Keratinocyte (primary cell): ENCODE results near the gene GGA2. TPM values are rescaled to one million over a fixed set of nuclear protein-coding genes. Genes with fewer than 3 reads are reported as not detected.

ENCODE experiments used
- DNase-seq: peaks from one replicate; pipeline ENCODE4 v3.0.0-alpha.2; 2011; ENCODE audit warnings: low read depth, missing footprints, low spot score
- FAIRE-seq: peaks from 2 replicates; lab custom pipeline; 2011; peaks lifted over from hg19 to GRCh38; lab: Jason Lieb, UNC
- H2AFZ ChIP-seq: 2 replicates; pipeline ENCODE4 v1.6.0; 2012; ENCODE audit warnings: low read length, control low read depth, inconsistent platforms; ENCODE audit not compliant: control insufficient read depth
- H3K27ac ChIP-seq: 2 replicates; pipeline ENCODE4 v1.5.1; 2011; ENCODE audit warnings: low read length; ENCODE audit not compliant: control insufficient read depth, insufficient read depth
- H3K27me3 ChIP-seq: 3 replicates; pipeline ENCODE4 v1.6.0; 2011; ENCODE audit warnings: low read length; ENCODE audit not compliant: control insufficient read depth, insufficient read depth; ENCODE audit errors: extremely low read depth
- H3K36me3 ChIP-seq, 2 experiments: 2 replicates in 1 of 2; 3 replicates in 1 of 2; pipeline ENCODE4 v1.5.1; 2011; ENCODE audit warnings: low read length in 2 of 2, mild to moderate bottlenecking in 1 of 2; ENCODE audit not compliant: control insufficient read depth in 2 of 2, insufficient read depth in 2 of 2; ENCODE audit errors: extremely low read depth in 1 of 2
- H3K4me1 ChIP-seq: 3 replicates; pipeline ENCODE4 v1.5.1; 2011; ENCODE audit warnings: low read length; ENCODE audit not compliant: control insufficient read depth, insufficient read depth; ENCODE audit errors: extremely low read depth
- H3K4me2 ChIP-seq: 3 replicates; pipeline ENCODE4 v1.6.0; 2011; ENCODE audit warnings: low read depth, low read length; ENCODE audit not compliant: control insufficient read depth, insufficient read depth; ENCODE audit errors: extremely low read depth
- H3K4me3 ChIP-seq, 3 experiments: fragments of 200-600 bp in 1 of 3; sonication (generic) in 1 of 3; 2 replicates in 2 of 3; 3 replicates in 1 of 3; pipeline ENCODE4 v1.5.1; 2011 to 2016; ENCODE audit warnings: low read length in 3 of 3, mild to moderate bottlenecking in 3 of 3, control low read depth in 2 of 3, inconsistent platforms in 1 of 3, low read depth in 1 of 3, mixed read lengths in 1 of 3, mixed run types in 1 of 3, moderate library complexity in 1 of 3; ENCODE audit not compliant: control insufficient read depth in 2 of 3, insufficient read depth in 2 of 3; ENCODE audit errors: extremely low read depth in 1 of 3
- H3K79me2 ChIP-seq: 2 replicates; pipeline ENCODE4 v1.6.0; 2012; ENCODE audit warnings: low read length; ENCODE audit not compliant: control insufficient read depth, insufficient read depth
- H3K9ac ChIP-seq: 3 replicates; pipeline ENCODE4 v1.6.0; 2011; ENCODE audit warnings: low read length; ENCODE audit not compliant: control insufficient read depth, insufficient read depth; ENCODE audit errors: extremely low read depth
- H3K9me1 ChIP-seq: 3 replicates; pipeline ENCODE4 v1.6.0; 2011; ENCODE audit warnings: low read length; ENCODE audit not compliant: control insufficient read depth, insufficient read depth; ENCODE audit errors: extremely low read depth
- H3K9me3 ChIP-seq: 2 replicates; pipeline ENCODE4 v1.5.1; 2012; ENCODE audit warnings: low read depth, low read length; ENCODE audit not compliant: control insufficient read depth
- H4K20me1 ChIP-seq: 3 replicates; pipeline ENCODE4 v1.6.0; 2011; ENCODE audit warnings: low read length; ENCODE audit not compliant: control insufficient read depth, insufficient read depth; ENCODE audit errors: extremely low read depth
- EZH2 ChIP-seq: IDR thresholded peaks from one replicate; pipeline ENCODE4 v1.6.1; 2012; ENCODE audit warnings: inconsistent platforms, mild to moderate bottlenecking, low read length, moderate library complexity
- dilution Hi-C: fragments of 300-500 bp; cut with MboI; formaldehyde crosslinking; loops from one replicate; pipeline ENCODE4 v1.7.0; 2020; ENCODE audit warnings: low sequenced_read_pairs; ENCODE audit not compliant: extremely low pct_ligation_motif_present
- polyA plus RNA-seq, 5 experiments: library from polyadenylated mRNA; depleted of rRNA in 3 of 5; stranded (reverse) in 3 of 5; stranded (forward) in 1 of 5; unstranded in 1 of 5; fragments of >200 nt; gene quantifications; 1 replicate in 1 of 5; 2 replicates in 3 of 5; 3 replicates in 1 of 5; pipeline versions ENCODE4 v1.2.1 to v1.2.3, GENCODE V29; 2011 to 2012; ENCODE audit warnings: missing spikeins in 2 of 5, low read depth in 1 of 5, low replicate concordance in 1 of 5
- TF ChIP-seq, protein P1 (sequence below), 3 experiments: IDR thresholded peaks in 1 of 3; conservative IDR thresholded peaks in 1 of 3; optimal IDR thresholded peaks in 1 of 3; 2 replicates in 2 of 3; 3 replicates in 1 of 3; pipeline versions ENCODE3 to v1.5.1; 2011; ENCODE audit warnings: low read length in 3 of 3, mild to moderate bottlenecking in 3 of 3, moderate library complexity in 2 of 3, control low read depth in 1 of 3, inconsistent platforms in 1 of 3; ENCODE audit not compliant: insufficient read depth in 2 of 3; ENCODE audit errors: extremely low read depth in 1 of 3

Gene GGA2
- polyA plus RNA-seq, 1 donor (not counting 4 experiments of a cell fraction or from before 2014, with no cell fraction given) = 54.1 TPM

DNA sequence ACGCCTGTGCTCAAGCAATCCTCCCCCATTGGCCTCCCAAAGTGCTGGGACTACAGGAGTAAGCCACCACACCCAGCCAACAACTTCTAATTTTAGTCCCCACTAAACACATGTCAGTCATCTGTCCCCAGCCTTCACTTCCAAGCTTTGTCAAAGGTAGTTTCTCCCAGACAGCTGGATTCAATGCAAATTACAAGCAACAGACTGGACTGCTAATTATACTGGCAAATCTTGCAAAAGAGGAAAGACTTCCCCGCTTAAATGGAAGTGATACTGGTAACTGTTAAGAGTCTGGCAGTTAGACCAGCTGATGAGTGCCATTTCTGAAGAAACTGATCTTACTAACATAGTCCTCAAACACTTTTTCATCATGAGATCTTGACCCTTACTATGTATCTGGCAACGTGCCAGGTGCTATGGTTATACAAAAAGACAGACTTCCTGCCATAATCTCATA is 8.2 kb upstream of the GGA2 start:
- H4K20me1 ChIP-seq = no peaks in the 10 kb centered on the region
- H3K4me1 ChIP-seq = no peaks in the 10 kb centered on the region
- FAIRE-seq (no peak), DNase-seq (no peak)
- peaks cover 9% of the 10 kb centered on the region in 2 experiments for H3K36me3 ChIP-seq
- no peak for TF ChIP-seq EZH2
- TF ChIP-seq, protein P1, sequence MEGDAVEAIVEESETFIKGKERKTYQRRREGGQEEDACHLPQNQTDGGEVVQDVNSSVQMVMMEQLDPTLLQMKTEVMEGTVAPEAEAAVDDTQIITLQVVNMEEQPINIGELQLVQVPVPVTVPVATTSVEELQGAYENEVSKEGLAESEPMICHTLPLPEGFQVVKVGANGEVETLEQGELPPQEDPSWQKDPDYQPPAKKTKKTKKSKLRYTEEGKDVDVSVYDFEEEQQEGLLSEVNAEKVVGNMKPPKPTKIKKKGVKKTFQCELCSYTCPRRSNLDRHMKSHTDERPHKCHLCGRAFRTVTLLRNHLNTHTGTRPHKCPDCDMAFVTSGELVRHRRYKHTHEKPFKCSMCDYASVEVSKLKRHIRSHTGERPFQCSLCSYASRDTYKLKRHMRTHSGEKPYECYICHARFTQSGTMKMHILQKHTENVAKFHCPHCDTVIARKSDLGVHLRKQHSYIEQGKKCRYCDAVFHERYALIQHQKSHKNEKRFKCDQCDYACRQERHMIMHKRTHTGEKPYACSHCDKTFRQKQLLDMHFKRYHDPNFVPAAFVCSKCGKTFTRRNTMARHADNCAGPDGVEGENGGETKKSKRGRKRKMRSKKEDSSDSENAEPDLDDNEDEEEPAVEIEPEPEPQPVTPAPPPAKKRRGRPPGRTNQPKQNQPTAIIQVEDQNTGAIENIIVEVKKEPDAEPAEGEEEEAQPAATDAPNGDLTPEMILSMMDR (optimal IDR thresholded peaks at IDR 0.05 in 1 of 3, IDR thresholded peaks at IDR 0.05 in 1 of 3, conservative IDR thresholded peaks at IDR 0.05 in 1 of 3; ENCODE audit: extremely low read depth in 1 of 3, insufficient read depth in 2 of 3, low read length in 3 of 3) = no peak
- no peaks in the 10 kb centered on the region for H3K79me2 ChIP-seq
- no peak overlapping the region for H3K4me2 ChIP-seq
- H2AFZ ChIP-seq = no peak overlapping the region
- no peaks in the 10 kb centered on the region for H3K9me1 ChIP-seq
- H3K9ac ChIP-seq = no peak overlapping the region
- no peaks in the 10 kb centered on the region for H3K27me3 ChIP-seq
- no peak overlapping the region for H3K4me3 ChIP-seq
- H3K27ac ChIP-seq = no peak overlapping the region
- dilution Hi-C loops = no loop called here
- H3K9me3 ChIP-seq = no peaks in the 10 kb centered on the region

DNA sequence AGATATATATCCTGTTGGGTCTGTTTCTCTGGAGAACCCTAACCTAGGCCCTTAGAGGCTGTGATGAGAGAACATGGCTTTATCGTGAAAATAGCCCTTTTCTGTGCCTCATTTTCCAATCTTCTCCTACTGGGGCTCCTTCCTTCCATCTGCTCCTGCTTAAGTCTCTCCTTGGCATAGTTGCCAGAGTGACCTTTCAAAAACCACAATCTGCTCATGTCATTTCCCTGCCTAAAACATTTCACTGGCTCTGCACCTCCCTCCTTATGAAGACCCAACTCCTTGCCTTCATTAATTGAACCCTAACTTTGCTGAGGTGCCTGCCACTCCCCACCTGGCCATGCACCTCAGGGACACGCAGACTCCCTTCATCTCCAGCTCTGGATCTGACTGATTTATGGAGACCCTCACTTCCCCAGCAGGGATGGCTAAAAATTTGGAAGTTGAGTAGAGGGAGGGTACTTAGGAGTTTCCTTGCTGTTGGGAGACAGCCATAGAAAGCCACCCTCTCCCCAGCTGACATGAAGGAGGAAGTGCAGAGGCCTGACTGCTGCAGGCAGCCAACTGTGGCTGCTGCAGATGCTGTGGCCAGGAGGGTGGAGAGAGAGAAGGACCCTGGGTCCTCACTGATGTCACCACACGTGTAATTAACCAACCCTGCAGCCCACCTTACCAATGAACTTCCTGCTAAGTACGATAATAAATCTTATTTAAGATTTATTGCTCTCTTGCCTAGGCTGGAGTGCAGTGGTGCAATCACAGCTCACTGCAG is 6.3 kb upstream of the GGA2 start:
- no peaks in the 10 kb centered on the region for H3K4me1 ChIP-seq
- H3K79me2 ChIP-seq = no peaks in the 10 kb centered on the region
- dilution Hi-C loops = no loop called here
- peaks cover 0 to 4% of the 10 kb centered on the region in 2 experiments for H3K36me3 ChIP-seq
- no peak overlapping the region for H2AFZ ChIP-seq
- H3K9ac ChIP-seq = no peak overlapping the region
- FAIRE-seq = no peak
- no peaks in the 10 kb centered on the region for H3K27me3 ChIP-seq
- no peaks in the 10 kb centered on the region for H3K9me3 ChIP-seq
- H3K4me2 ChIP-seq = no peak overlapping the region
- no peaks in the 10 kb centered on the region for H3K9me1 ChIP-seq
- H4K20me1 ChIP-seq = no peaks in the 10 kb centered on the region
- no peak overlapping the region for H3K4me3 ChIP-seq
- no peak for DNase-seq
- no peak for TF ChIP-seq EZH2
- TF ChIP-seq, protein P1 (optimal IDR thresholded peaks at IDR 0.05 in 1 of 3, IDR thresholded peaks at IDR 0.05 in 1 of 3, conservative IDR thresholded peaks at IDR 0.05 in 1 of 3; ENCODE audit: extremely low read depth in 1 of 3, insufficient read depth in 2 of 3, low read length in 3 of 3) = no peak
- H3K27ac ChIP-seq = no peak overlapping the region
